ENCODE results near the gene CPSF7. TPM values are rescaled to one million over a fixed set of nuclear protein-coding genes. Genes with fewer than 3 reads are reported as not detected.

The CPSF7 gene
- polyA plus RNA-seq, 1 of the 3 experiments (the other 2 are of a cell fraction) = 44.0 TPM

DNA sequence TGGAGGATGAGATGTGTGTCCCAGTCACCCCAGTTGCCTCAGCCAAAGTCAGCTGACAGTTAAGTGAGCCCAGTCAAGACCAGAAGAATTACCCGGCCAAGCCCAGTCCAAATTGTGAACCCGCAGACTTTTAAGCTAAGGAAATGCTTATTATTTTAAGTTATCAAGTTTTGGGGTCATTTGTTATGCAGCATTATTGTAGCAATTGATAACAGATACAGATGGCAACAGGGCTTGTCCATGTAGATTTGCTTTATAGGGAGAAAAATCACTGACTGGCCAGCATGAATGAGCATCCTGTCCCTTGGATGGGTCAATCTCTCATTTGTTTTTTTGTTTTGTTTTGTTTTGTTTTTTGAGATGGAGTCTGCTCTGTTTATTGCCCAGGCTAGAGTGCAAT is 23.1 kb upstream of the CPSF7 start (continued):
- TF ChIP-seq, protein P1, sequence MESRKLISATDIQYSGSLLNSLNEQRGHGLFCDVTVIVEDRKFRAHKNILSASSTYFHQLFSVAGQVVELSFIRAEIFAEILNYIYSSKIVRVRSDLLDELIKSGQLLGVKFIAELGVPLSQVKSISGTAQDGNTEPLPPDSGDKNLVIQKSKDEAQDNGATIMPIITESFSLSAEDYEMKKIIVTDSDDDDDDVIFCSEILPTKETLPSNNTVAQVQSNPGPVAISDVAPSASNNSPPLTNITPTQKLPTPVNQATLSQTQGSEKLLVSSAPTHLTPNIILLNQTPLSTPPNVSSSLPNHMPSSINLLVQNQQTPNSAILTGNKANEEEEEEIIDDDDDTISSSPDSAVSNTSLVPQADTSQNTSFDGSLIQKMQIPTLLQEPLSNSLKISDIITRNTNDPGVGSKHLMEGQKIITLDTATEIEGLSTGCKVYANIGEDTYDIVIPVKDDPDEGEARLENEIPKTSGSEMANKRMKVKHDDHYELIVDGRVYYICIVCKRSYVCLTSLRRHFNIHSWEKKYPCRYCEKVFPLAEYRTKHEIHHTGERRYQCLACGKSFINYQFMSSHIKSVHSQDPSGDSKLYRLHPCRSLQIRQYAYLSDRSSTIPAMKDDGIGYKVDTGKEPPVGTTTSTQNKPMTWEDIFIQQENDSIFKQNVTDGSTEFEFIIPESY (IDR thresholded peaks at IDR 0.05; ENCODE audit: borderline replicate concordance, low read depth) = no peak
- TF ChIP-seq MEF2A (IDR thresholded peaks at IDR 0.05; ENCODE audit: borderline replicate concordance, low read depth) (no peak), EP300 (IDR thresholded peaks at IDR 0.05; ENCODE audit: borderline replicate concordance in 1 of 2, low read depth in 1 of 2, low read length in 1 of 2) (no peak)

DNA sequence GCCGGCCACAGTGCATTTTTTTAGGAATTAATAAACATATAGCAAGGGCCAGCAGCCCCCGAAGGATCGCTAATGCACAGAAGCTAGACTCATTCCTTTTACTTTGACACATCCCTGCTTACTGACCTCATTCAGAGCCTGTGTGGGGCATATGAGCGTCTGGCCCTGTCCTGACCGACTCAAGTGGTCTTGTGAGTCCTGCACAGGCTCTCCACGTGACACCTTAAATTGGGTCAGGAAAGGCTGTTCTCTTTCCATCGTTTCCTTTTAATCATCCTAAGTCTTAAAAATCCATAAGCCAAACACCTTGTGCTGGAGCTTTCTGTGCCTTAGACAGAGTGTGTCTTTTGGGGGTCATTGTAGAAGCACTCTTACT is 18.8 kb upstream of the CPSF7 start:
- H3K27me3 ChIP-seq (ENCODE audit: insufficient read depth) = no peaks in the 10 kb centered on the region
- TF ChIP-seq EP300 (IDR thresholded peaks at IDR 0.05; ENCODE audit: borderline replicate concordance in 1 of 2, low read depth in 1 of 2, low read length in 1 of 2) (no peak), MEF2A (IDR thresholded peaks at IDR 0.05; ENCODE audit: borderline replicate concordance, low read depth) (no peak), GATA2 (CRISPR knock-in tag; IDR thresholded peaks at IDR 0.05) (no peak), CHD2 (IDR thresholded peaks at IDR 0.05; ENCODE audit: low read length, partially characterized antibody) (no peak), RAD21 (IDR thresholded peaks at IDR 0.05; ENCODE audit: low read length) (no peak), FOXM1 (IDR thresholded peaks at IDR 0.05; ENCODE audit: low read depth) (no peak), FOSL2 (IDR thresholded peaks at IDR 0.05; ENCODE audit: borderline replicate concordance, low read depth) (no peak), EZH2phosphoT487 (IDR thresholded peaks at IDR 0.05; ENCODE audit: borderline replicate concordance, low read depth) (no peak), SMC3 (IDR thresholded peaks at IDR 0.05; ENCODE audit: low read depth, low read length) (no peak)
- TF ChIP-seq, protein P2, sequence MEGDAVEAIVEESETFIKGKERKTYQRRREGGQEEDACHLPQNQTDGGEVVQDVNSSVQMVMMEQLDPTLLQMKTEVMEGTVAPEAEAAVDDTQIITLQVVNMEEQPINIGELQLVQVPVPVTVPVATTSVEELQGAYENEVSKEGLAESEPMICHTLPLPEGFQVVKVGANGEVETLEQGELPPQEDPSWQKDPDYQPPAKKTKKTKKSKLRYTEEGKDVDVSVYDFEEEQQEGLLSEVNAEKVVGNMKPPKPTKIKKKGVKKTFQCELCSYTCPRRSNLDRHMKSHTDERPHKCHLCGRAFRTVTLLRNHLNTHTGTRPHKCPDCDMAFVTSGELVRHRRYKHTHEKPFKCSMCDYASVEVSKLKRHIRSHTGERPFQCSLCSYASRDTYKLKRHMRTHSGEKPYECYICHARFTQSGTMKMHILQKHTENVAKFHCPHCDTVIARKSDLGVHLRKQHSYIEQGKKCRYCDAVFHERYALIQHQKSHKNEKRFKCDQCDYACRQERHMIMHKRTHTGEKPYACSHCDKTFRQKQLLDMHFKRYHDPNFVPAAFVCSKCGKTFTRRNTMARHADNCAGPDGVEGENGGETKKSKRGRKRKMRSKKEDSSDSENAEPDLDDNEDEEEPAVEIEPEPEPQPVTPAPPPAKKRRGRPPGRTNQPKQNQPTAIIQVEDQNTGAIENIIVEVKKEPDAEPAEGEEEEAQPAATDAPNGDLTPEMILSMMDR (IDR thresholded peaks at IDR 0.05) = no peak
- TF ChIP-seq, protein P1 (IDR thresholded peaks at IDR 0.05; ENCODE audit: borderline replicate concordance, low read depth) = no peak
- TF ChIP-seq, protein P3, sequence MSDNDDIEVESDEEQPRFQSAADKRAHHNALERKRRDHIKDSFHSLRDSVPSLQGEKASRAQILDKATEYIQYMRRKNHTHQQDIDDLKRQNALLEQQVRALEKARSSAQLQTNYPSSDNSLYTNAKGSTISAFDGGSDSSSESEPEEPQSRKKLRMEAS (IDR thresholded peaks at IDR 0.05; ENCODE audit: low read depth) = no peak
- TF ChIP-seq, protein P4, sequence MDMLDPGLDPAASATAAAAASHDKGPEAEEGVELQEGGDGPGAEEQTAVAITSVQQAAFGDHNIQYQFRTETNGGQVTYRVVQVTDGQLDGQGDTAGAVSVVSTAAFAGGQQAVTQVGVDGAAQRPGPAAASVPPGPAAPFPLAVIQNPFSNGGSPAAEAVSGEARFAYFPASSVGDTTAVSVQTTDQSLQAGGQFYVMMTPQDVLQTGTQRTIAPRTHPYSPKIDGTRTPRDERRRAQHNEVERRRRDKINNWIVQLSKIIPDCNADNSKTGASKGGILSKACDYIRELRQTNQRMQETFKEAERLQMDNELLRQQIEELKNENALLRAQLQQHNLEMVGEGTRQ (IDR thresholded peaks at IDR 0.05; ENCODE audit: borderline replicate concordance, low read depth, low read length) = no peak
- TF ChIP-seq, protein P5, sequence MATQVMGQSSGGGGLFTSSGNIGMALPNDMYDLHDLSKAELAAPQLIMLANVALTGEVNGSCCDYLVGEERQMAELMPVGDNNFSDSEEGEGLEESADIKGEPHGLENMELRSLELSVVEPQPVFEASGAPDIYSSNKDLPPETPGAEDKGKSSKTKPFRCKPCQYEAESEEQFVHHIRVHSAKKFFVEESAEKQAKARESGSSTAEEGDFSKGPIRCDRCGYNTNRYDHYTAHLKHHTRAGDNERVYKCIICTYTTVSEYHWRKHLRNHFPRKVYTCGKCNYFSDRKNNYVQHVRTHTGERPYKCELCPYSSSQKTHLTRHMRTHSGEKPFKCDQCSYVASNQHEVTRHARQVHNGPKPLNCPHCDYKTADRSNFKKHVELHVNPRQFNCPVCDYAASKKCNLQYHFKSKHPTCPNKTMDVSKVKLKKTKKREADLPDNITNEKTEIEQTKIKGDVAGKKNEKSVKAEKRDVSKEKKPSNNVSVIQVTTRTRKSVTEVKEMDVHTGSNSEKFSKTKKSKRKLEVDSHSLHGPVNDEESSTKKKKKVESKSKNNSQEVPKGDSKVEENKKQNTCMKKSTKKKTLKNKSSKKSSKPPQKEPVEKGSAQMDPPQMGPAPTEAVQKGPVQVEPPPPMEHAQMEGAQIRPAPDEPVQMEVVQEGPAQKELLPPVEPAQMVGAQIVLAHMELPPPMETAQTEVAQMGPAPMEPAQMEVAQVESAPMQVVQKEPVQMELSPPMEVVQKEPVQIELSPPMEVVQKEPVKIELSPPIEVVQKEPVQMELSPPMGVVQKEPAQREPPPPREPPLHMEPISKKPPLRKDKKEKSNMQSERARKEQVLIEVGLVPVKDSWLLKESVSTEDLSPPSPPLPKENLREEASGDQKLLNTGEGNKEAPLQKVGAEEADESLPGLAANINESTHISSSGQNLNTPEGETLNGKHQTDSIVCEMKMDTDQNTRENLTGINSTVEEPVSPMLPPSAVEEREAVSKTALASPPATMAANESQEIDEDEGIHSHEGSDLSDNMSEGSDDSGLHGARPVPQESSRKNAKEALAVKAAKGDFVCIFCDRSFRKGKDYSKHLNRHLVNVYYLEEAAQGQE (IDR thresholded peaks at IDR 0.05; ENCODE audit: low read depth, low read length) = no peak
- H3K4me2 ChIP-seq = no peak overlapping the region
- no peaks in the 10 kb centered on the region for H3K9me2 ChIP-seq
- no peaks in the 10 kb centered on the region for H3K9me3 ChIP-seq
- peaks cover 26% of the 10 kb centered on the region for H4K20me1 ChIP-seq (ENCODE audit: insufficient read depth)
- H3F3A ChIP-seq (replicated peaks; ENCODE audit: insufficient read depth) = peaks cover 15% of the 10 kb centered on the region
- WGBS (ENCODE audit: low lambda C conversion rate) = 88% methylated on average over 7 of the region's 7 CpGs
- peaks cover 41 to 55% of the 10 kb centered on the region in 2 experiments for H3K36me3 ChIP-seq (replicated peaks in 1 of 2; ENCODE audit: control insufficient read depth in 1 of 2, insufficient read depth in 2 of 2, low read length in 1 of 2)
- no peak for DNase-seq
- peak overlapping the region in 1 of 2 experiments; percentile 34; a peak in 2 of 4 replicates for H3K27ac ChIP-seq (ENCODE audit: low read depth in 2 of 2, low read length in 1 of 2)
- no peak overlapping the region for H2AFZ ChIP-seq (ENCODE audit: low read depth)
- peaks cover 5 to 13% of the 10 kb centered on the region in 2 experiments; a peak in 2 of 4 replicates for H3K4me1 ChIP-seq (ENCODE audit: control insufficient read depth in 1 of 2, insufficient read depth in 2 of 2, low read depth in 1 of 2, low read length in 1 of 2)
- H3K79me2 ChIP-seq (ENCODE audit: insufficient read depth) = peaks cover 17% of the 10 kb centered on the region
- H3K9ac ChIP-seq = no peak overlapping the region
- no peak overlapping the region for H3K4me3 ChIP-seq (ENCODE audit: low read depth in 2 of 2, low read length in 1 of 2)
- CTCF ChIA-PET = interaction anchor here (1.0 to 8.8 kb wide), 13 partner anchors 8 to 190 kb away, joined by 3 to 117 read pairs (median 13); partner anchors contain the start of genes CPSF7, SDHAF2 and SYT7
- POLR2A ChIA-PET = interaction anchor here (0.9 kb wide), 1 partner anchor 10 kb away, joined by 6 read pairs; no protein-coding TSS in a partner anchor
